PC-9 (cell line): ENCODE results near the gene KLK6. TPM values are rescaled to one million over a fixed set of nuclear protein-coding genes. Genes with fewer than 3 reads are reported as not detected.

Experiments
- BruUV-seq: library from RNA; stranded (reverse); fragments of 400-500 nt; replicated peaks from 2 replicates; lab custom pipeline; 2021; lab: Mats Ljungman, UMichigan
- CTCF ChIA-PET: fragments of 300-600 bp; sonication (Branson Sonifier 250); formaldehyde crosslinking; loops from one replicate; lab custom pipeline; 2022; ENCODE audit warnings: antibody characterized with exemption; lab: Charles Lee
- POLR2A ChIA-PET: fragments of 300-600 bp; sonication (Branson Sonifier 250); formaldehyde crosslinking; loops from one replicate; lab custom pipeline; 2022; ENCODE audit warnings: antibody characterized with exemption; ENCODE audit not compliant: unreplicated experiment; lab: Charles Lee
- DNase-seq, 2 experiments: peaks; one replicate each; pipeline versions ENCODE4 v3.0.0 to v3.0.0-alpha.2; 2015 to 2022; ENCODE audit warnings: mixed read lengths in 1 of 2
- H2AFZ ChIP-seq: fragments of 200-600 bp; sonication (generic); 2 replicates; pipeline ENCODE4 v1.8.1; 2017; ENCODE audit warnings: antibody characterized with exemption
- H3F3A ChIP-seq: fragments of 200-600 bp; sonication (generic); 2 replicates; pipeline ENCODE4 v1.8.1; 2017; ENCODE audit warnings: antibody characterized with exemption, mild to moderate bottlenecking, low read depth; ENCODE audit not compliant: insufficient read depth
- H3K27ac ChIP-seq: fragments of 200-600 bp; sonication (generic); 2 replicates; pipeline ENCODE4 v1.6.1; 2016; ENCODE audit warnings: mixed run types
- H3K27me3 ChIP-seq: fragments of 200-600 bp; sonication (generic); 2 replicates; pipeline ENCODE4 v1.6.1; 2016; ENCODE audit warnings: low read depth, mixed run types; ENCODE audit not compliant: insufficient read depth
- H3K36me3 ChIP-seq: fragments of 200-600 bp; sonication (generic); 2 replicates; pipeline ENCODE4 v1.6.1; 2016; ENCODE audit warnings: low read depth, mixed run types
- H3K4me1 ChIP-seq: fragments of 200-600 bp; sonication (generic); replicated peaks from 2 replicates; pipeline ENCODE4 v1.6.1; 2016; ENCODE audit warnings: mixed run types; ENCODE audit not compliant: insufficient read depth
- H3K4me2 ChIP-seq: fragments of 200-600 bp; sonication (generic); 2 replicates; pipeline ENCODE4 v1.6.1; 2017; ENCODE audit warnings: mixed run types
- H3K4me3 ChIP-seq: fragments of 200-600 bp; sonication (generic); 2 replicates; pipeline ENCODE4 v1.6.1; 2016; ENCODE audit warnings: mixed run types
- H3K79me2 ChIP-seq: fragments of 200-600 bp; sonication (generic); 2 replicates; pipeline ENCODE4 v1.6.1; 2017; ENCODE audit warnings: low read depth, mixed run types
- H3K9me2 ChIP-seq: fragments of 200-600 bp; sonication (generic); 2 replicates; pipeline ENCODE4 v1.8.1; 2017; ENCODE audit warnings: mild to moderate bottlenecking; ENCODE audit not compliant: insufficient read depth
- H3K9me3 ChIP-seq: fragments of 200-600 bp; sonication (generic); 2 replicates; pipeline ENCODE4 v1.8.1; 2016; ENCODE audit warnings: low read depth; ENCODE audit not compliant: insufficient read depth
- H4K20me1 ChIP-seq: fragments of 200-600 bp; sonication (generic); 2 replicates; pipeline ENCODE4 v1.8.1; 2017; ENCODE audit not compliant: insufficient read depth
- EZH2 ChIP-seq: fragments of 200-600 bp; sonication (generic); IDR thresholded peaks from 2 replicates; pipeline ENCODE4 v1.8.0; 2017; ENCODE audit warnings: antibody characterized with exemption, low read depth
- intact Hi-C: fragments of 100-400 bp; cut with micrococcal nuclease; formaldehyde crosslinking; loops from one replicate; pipeline ENCODE4 v1.10.0; 2022; ENCODE audit not compliant: unreplicated experiment
- total RNA-seq: library from RNA; stranded (reverse); gene quantifications from 2 replicates; pipeline ENCODE4 v1.2.3, GENCODE V29; 2021
- TF ChIP-seq, protein P1 (sequence below): fragments of 200-600 bp; sonication (generic); conservative IDR thresholded peaks from 2 replicates; pipeline ENCODE4 v1.6.1; 2017; ENCODE audit warnings: mixed run types, antibody characterized with exemption, mild to moderate bottlenecking, moderate library complexity

KLK6 gene
- total RNA-seq, 1 experiment from 2014 or later = 490 TPM

DNA sequence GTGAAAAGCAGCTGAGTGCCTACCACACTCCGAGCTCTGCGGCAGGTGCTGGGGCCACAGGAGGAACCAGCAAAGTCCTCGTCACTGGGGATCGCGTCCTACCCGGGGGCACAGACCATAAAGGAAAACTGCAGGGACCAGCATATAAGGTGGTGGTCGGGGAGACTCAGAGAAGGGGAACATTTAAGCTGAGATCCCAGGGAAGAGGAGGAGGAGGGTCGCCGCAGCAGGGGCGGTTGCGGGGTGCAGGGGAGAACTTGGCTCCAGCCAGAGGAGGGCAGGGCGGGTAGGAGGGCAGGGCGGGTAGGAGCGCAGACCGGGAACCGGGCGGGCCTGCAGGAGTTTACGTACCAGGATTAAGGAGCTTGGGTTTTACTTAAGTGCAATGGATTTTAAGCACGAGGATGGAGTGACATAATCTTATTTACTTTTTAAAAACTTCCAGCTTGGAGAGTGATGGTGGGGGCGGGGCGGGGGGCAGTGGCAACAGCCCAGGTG lies 57.2 kb downstream of the KLK6 start:
- H3K27ac ChIP-seq = no peak overlapping the region
- peaks cover 79% of the 10 kb centered on the region for H3K27me3 ChIP-seq
- BruUV-seq = no TSS peak
- no peaks in the 10 kb centered on the region for H4K20me1 ChIP-seq
- H3K4me1 ChIP-seq = no peaks in the 10 kb centered on the region
- no peak overlapping the region for H2AFZ ChIP-seq
- ChIA-PET POLR2A (no interaction called here), CTCF (interaction anchor here (0.5 to 0.6 kb wide), 2 partner anchors 12 to 14 kb away, joined by 6 to 9 read pairs; no protein-coding TSS in a partner anchor)
- TF ChIP-seq EZH2 = no peak
- TF ChIP-seq, protein P1, sequence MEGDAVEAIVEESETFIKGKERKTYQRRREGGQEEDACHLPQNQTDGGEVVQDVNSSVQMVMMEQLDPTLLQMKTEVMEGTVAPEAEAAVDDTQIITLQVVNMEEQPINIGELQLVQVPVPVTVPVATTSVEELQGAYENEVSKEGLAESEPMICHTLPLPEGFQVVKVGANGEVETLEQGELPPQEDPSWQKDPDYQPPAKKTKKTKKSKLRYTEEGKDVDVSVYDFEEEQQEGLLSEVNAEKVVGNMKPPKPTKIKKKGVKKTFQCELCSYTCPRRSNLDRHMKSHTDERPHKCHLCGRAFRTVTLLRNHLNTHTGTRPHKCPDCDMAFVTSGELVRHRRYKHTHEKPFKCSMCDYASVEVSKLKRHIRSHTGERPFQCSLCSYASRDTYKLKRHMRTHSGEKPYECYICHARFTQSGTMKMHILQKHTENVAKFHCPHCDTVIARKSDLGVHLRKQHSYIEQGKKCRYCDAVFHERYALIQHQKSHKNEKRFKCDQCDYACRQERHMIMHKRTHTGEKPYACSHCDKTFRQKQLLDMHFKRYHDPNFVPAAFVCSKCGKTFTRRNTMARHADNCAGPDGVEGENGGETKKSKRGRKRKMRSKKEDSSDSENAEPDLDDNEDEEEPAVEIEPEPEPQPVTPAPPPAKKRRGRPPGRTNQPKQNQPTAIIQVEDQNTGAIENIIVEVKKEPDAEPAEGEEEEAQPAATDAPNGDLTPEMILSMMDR = no peak
- H3F3A ChIP-seq = peaks cover 13% of the 10 kb centered on the region; the same call in 1 of the 2 replicates
- H3K9me3 ChIP-seq = no peaks in the 10 kb centered on the region
- no peaks in the 10 kb centered on the region for H3K79me2 ChIP-seq
- no peak overlapping the region for H3K4me2 ChIP-seq
- intact Hi-C loops = no loop called here
- no peaks in the 10 kb centered on the region for H3K9me2 ChIP-seq
- DNase-seq = no peak
- H3K36me3 ChIP-seq = no peaks in the 10 kb centered on the region
- no peak overlapping the region for H3K4me3 ChIP-seq

DNA sequence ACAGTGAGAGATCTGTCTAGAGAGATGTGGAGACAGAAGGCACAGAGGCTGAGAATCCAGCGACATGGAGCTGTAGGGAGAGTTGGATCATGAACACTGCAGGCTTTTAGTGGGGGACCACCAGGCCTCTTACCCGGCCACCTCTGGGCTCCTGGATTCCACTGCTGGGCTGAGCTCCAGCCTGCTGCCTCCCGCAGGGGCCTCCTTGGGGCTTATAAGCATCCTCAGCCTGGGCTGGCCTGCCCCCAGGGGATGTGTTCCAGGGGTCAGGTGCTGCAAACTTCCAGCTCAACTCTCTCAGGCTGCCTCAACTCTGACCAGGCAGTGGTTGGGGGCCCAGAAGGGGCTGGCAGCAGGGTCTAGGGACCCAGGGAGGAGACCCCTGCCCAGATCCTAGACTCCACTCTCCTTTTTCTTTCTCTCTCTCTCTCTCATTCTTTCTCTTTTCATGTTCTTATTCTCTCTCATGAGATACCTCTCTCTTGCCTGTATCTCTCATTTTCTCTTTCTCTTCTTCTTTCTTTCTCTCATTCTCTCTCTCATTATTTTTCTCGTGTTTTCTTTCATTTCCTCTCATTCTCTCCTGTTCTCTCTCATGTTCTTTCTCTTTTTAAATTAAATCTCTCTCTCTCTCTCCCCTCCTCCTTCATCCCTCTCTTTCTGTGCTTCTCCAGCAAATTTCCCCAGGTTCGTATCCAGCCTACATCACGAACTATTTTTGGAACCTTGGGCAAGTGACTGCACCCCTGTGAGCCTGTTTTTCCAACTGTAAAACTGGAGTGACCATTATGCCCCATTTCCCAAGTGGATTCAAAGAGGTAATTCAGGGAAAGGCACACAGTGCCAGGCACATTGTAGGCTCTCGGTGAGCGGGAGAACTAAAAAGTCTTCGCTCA lies 57.9 kb downstream of the KLK6 start, which contains the start of gene KLK4:
Gene KLK4 (minus strand): TSS at position 190 of the 896 bp plus-strand sequence. CDS start 657 bp downstream, outside the sequence.
- Histone ChIP-seq H3K4me1 (no peaks in the 10 kb centered on the region), H3K4me3 (no peak within 1 kb of the TSS), H2AFZ (no peak within 1 kb of the TSS), H3K27me3 (peaks cover 73% of the 10 kb centered on the region), H3K4me2 (no peak within 1 kb of the TSS), H4K20me1 (no peaks in the 10 kb centered on the region), H3K79me2 (no peaks in the 10 kb centered on the region), H3F3A (peaks cover 13% of the 10 kb centered on the region; the same call in 1 of the 2 replicates), H3K36me3 (no peaks in the 10 kb centered on the region), H3K9me3 (no peaks in the 10 kb centered on the region), H3K9me2 (no peaks in the 10 kb centered on the region), H3K27ac (no peak within 1 kb of the TSS)
- DNase-seq = no peak
- BruUV-seq = no TSS peak
- CTCF ChIA-PET = interaction anchor here (0.6 kb wide), 2 partner anchors 15 to 352 kb away, joined by 7 to 9 read pairs; no protein-coding TSS in a partner anchor
- intact Hi-C loops = no loop called here
- no peak for TF ChIP-seq EZH2
- TF ChIP-seq, protein P1 = no peak
- POLR2A ChIA-PET = no interaction called here

DNA sequence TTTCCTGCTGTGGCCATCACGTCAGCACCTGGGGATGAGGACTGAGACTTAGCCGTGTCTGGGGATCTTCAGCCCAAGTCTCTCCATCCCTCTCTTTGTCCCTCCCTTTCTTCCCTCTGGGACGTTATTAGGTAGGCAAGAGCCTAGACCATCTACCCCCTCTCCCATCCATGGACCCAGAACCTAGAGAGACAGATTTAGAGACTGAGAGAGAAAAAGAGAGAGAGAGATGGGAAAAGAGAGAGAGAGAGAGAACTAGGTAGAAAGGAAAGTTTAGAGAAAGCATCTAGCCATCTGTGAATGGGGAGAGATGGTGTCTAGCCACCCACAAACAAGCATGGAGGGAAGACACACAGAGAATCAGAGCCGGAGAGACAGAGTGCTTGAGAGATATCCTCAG lies 58.7 kb downstream of the KLK6 start:
- intact Hi-C loops = no loop called here
- DNase-seq = no peak
- Histone ChIP-seq H4K20me1 (no peaks in the 10 kb centered on the region), H3K79me2 (no peaks in the 10 kb centered on the region), H3K27me3 (peaks cover 70% of the 10 kb centered on the region), H3K9me3 (no peaks in the 10 kb centered on the region), H3K27ac (no peak overlapping the region), H3K36me3 (no peaks in the 10 kb centered on the region), H3K4me2 (no peak overlapping the region), H3F3A (peaks cover 13% of the 10 kb centered on the region; the same call in 1 of the 2 replicates), H3K9me2 (no peaks in the 10 kb centered on the region), H3K4me3 (no peak overlapping the region), H2AFZ (no peak overlapping the region), H3K4me1 (no peaks in the 10 kb centered on the region)
- TF ChIP-seq, protein P1 = no peak
- TF ChIP-seq EZH2 = no peak
- ChIA-PET POLR2A (no interaction called here), CTCF (interaction anchor here (0.6 kb wide), 1 partner anchor 352 kb away, joined by 7 read pairs; no protein-coding TSS in a partner anchor)
- BruUV-seq = no TSS peak
